Ammon's horn (tissue), 1 donor: Measurements from ENCODE around the gene ZACN.
A peak's percentile ranks its signal among the peaks of the same experiment; 100 is the strongest.

Source experiments
- DNase-seq: peaks from one replicate; pipeline ENCODE4 v3.0.0-alpha.2; 2016; ENCODE audit warnings: low spot score

ZACN gene

DNA sequence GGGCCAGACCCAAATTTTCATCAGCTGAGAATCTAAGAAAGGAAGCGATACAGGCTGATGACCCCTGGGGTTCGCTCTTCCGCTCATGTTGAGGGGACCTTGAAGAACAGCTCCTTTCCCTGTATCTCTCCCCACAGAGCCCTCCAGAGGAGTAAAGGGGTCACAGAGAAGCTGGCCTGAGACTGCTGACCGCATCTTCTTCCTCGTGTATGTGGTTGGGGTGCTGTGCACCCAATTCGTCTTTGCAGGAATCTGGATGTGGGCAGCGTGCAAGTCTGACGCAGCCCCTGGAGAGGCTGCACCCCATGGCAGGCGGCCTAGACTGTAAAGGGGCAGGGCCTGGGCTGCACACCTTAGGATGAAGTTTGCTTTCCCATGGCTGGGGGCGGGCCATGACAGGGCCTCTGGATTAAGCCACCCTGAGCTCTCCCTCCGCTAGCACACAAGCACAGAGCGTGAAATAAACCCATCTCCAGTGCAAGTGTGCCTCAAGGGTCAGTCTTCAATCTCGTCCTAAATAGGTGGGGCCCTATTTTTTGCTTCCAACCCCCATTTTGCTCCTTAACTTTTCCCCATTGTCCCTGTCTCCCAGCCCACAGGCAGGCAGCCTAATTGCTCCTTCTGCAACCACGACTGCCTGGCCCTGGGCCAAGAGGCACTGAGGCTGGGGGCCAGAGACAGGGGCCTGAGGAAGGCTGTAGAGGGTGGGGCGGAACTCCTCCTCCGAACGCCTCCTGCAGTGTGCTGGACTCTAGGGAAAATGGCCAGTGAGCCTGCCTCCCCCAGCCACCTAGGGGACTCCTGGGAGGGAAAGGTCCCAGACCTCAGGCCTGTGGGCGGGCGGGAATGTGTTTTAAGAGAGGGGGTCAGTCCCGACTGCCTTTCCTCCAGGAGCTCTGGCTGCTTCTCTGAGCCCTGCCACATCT is 3.6 kb downstream of the ZACN start:
- DNase-seq: no peak

DNA sequence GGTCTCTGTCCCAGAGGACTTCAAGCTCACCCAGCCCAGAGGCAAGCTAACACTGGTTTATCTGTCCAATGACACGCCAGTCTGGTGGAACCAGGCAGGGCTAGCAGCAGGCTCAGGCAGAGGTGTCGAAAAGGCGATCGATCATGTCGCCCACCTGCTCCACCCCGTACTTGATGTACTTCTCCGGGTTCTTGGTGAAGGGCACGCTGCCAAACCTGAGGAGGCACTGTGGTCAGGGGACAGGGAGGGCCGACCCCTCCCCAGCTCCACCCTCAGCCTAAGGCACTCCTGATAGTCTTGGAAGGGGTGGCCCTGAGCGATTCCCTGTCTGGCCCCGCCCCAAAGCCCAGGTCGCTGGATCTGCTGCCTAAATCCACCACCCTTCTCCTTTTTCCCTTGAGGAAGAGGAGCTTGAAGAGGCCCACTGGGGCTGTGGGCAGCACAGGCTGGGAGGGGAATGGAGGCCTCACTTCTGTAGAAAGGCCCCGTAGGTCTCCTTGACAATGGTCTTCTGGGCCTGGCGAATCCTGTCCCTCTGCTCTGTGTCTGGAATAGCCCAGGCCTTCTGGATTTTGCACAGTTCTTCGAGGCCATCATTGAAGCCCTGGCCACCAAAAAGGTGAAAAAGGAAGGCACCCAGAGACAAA is 4.7 kb downstream of the ZACN start:
- no peak for DNase-seq

GRCh38 chr17:76085066-76085730 is 6.2 kb downstream of the ZACN start:
- no peak for DNase-seq

DNA sequence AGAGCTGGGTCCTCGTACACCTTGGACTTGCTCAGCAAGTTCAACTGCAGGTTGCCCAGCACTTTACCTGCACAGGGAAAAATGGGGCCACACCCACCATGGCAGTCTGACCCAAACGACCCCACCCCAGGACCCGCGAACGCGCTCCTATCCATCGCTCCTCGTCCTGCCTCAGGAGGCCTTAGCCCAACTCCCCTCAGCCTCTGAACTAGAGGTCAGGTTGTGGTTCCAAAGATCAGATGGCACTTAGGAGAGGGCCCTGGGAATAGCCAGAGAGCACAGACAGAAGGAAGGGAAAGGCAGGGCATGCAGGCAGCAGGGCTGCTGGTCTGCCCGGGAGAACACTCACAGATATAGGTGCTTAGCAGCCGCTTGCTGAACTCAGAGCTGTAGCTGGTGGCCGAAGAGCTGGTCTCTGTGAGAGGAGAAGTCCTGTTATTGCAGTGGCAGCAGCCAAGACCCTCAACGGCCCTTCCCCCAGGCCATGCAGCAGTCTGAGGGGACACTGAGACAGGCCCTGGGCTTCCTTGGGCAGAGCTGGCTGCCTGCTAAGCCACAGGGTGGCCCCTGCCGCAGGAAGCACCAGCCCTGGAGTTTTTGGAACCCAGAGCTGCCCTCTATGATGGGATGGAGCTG is 6.9 kb downstream of the ZACN start:
- no peak for DNase-seq

- no peak for DNase-seq
These were observed 7.4 kb downstream of the ZACN start for GRCh38 chr17:76086384-76086783.

DNA sequence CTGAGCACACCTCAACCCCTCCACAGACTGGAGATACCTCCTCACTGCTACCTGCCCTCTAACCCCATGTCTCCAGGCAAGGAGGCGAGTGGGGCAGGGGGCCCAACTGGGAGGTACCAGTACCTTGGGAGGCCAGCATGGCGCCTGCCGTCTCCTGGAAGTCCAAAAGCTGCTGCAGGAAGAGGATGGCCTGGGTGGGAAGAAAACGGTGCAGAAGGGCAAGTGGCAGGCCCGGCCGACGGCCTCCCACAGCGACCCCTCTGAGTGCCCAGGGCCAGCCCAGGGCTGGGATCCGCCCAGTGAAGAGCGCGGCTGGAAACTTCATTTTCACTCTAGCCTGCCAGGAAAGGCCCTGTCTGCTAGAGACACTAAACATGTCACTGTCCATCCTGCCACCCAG is 8.5 kb downstream of the ZACN start:
- DNase-seq: no peak

- DNase-seq: no peak
These were observed 9.3 kb downstream of the ZACN start for GRCh38 chr17:76088041-76088867.

- DNase-seq: no peak
These were observed 10.0 kb downstream of the ZACN start for GRCh38 chr17:76088868-76089576.

DNA sequence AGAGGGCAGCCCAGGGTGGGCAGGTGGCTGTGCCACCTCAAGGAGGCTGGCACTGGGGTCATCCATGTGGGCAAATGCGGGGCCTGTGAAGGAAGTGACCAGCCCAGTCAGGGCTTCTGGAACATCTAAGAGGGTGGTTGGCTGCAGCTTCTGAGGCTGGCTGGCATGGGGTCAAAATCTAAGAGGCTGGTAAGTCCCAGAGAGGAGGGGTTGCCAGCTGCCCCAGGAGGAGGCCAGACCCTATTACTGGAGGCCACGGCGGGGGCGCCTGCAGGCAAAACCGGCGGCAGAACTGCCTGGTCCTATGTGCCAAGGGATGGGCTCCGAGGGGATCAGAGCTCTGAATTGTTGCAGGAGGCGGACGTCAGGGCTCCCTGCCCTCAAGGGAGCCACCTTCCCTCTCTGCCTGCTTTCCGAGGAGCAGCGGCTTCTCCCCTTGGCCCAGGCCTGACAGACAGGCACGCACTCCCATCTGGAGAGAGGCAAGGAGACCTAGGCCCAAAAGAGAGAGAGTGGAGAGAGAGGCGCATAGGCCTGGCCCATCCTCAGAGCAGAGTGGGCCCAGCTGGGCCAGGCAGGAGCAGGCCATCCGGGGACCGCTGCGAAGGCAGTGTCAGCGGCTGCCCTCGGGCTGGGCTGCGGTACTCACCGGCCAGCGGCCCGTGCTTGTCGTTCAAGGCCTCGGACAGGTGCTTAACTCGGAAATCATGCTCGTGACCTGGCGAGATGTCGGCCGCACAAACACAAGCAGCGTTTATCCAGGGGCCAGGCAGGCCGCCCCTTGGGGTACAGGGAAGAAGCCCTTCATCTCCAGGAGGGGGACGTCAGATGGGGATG is 10.9 kb downstream of the ZACN start:
- DNase-seq: no peak

GRCh38 chr17:76090517-76091129 is 11.6 kb downstream of the ZACN start:
- no peak for DNase-seq

- DNase-seq: no peak
These were observed 12.7 kb downstream of the ZACN start for GRCh38 chr17:76091526-76092286.

GRCh38 chr17:76092526-76093413 is 13.8 kb downstream of the ZACN start:
- peak; percentile 61 for DNase-seq

DNA sequence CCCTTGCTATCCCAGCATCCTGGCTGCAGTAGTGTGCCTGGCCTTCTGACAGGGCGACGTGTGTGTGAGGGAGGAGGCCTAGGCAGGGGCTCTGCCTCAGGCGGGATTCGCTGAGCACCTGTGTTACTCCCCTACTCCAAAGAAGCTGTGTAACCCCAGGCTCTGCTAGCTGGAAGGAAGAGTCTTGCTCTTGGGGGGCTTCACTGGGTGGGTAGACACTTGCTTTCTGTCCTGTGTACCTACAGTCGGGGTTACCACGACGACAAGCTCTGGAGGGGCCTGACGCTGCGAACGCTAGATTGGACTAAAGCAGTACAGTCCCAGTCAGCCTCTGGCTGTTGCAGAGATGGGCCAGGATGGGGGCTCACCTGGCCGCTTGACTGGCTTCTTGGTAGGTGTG is 15.1 kb downstream of the ZACN start:
- DNase-seq: no peak

- no peak for DNase-seq
These were observed 17.0 kb downstream of the ZACN start for GRCh38 chr17:76095943-76096342.

DNA sequence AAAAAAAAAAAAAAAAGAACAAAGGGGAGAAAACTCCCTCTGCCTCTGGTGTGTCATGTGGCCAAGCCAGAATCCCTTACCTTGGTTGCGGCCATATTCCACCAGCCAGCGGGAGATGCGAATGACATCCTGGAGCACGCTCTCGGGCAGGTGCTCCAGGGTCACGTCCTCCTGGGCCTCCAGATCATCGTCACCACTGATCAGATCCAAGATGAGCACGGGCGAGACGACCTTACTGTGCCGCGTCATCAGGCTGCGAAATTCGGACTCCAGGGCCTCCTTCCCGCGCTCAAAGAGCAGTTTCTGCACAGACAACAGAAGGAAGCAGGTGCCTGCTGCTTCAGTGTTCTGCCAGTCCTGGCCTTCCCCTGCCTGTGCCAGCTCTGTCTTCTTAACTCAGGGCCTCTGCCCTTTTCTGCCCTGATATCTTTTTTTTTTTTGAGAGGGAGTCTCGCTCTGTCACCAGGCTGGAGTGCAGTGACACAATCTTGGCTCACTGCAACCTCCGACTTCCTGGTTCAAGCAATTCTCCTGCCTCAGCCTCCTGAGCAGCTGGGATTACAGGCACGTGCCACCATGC is 18.8 kb downstream of the ZACN start:
- DNase-seq: no peak

GRCh38 chr17:76102944-76103273 is 23.9 kb downstream of the ZACN start:
- DNase-seq: no peak
